ENCODE data around the gene NBEA. TPM values are rescaled to one million over a fixed set of nuclear protein-coding genes. Genes with fewer than 3 reads are reported as not detected.

NBEA gene
- total RNA-seq, 1 donor from 2014 or later, result 6.1 TPM

GRCh38 chr13:35694549-35695447 lies 752.7 kb downstream of the NBEA start:
- TF ChIP-seq, protein P1, sequence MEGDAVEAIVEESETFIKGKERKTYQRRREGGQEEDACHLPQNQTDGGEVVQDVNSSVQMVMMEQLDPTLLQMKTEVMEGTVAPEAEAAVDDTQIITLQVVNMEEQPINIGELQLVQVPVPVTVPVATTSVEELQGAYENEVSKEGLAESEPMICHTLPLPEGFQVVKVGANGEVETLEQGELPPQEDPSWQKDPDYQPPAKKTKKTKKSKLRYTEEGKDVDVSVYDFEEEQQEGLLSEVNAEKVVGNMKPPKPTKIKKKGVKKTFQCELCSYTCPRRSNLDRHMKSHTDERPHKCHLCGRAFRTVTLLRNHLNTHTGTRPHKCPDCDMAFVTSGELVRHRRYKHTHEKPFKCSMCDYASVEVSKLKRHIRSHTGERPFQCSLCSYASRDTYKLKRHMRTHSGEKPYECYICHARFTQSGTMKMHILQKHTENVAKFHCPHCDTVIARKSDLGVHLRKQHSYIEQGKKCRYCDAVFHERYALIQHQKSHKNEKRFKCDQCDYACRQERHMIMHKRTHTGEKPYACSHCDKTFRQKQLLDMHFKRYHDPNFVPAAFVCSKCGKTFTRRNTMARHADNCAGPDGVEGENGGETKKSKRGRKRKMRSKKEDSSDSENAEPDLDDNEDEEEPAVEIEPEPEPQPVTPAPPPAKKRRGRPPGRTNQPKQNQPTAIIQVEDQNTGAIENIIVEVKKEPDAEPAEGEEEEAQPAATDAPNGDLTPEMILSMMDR (IDR thresholded peaks at IDR 0.05; ENCODE audit: insufficient read depth, low read length, poor library complexity, severe bottlenecking), result no peak
- H3K36me3 ChIP-seq (ENCODE audit: control insufficient read depth, insufficient read depth, low read length), result no peaks in the 10 kb centered on the region

DNA sequence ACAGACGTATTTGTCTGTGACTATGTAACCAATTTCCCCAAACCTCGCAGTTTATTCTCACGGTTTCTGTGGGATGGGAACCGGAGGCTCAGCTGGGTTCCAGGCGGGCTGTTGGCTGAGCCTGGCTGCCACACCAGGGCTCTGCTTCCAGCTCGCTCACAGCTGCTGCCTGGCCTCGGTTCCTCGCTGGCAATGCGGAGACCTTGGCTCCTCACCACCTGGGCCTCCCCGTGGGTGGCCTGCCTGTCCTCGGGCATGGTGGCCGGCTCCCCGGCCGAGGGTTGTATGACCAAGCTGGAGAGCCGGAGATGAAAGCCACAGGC lies 753.3 kb downstream of the NBEA start:
- H3K4me3 ChIP-seq (ENCODE audit: low read depth, low read length), result no peak overlapping the region
- H3K36me3 ChIP-seq (ENCODE audit: control insufficient read depth, insufficient read depth, low read length), result no peaks in the 10 kb centered on the region
- TF ChIP-seq, protein P1 (IDR thresholded peaks at IDR 0.05; ENCODE audit: insufficient read depth, low read length, poor library complexity, severe bottlenecking), result no peak
- DNase-seq (ENCODE audit: low read depth), result no peak
- H3K27me3 ChIP-seq (ENCODE audit: control insufficient read depth, insufficient read depth, low read length), result no peaks in the 10 kb centered on the region

More at GRCh38 chr13:35694549-35695447, 752.7 kb downstream of the NBEA start:
- Histone ChIP-seq H3K27me3 (ENCODE audit: control insufficient read depth, insufficient read depth, low read length) (no peaks in the 10 kb centered on the region), H3K4me3 (ENCODE audit: low read depth, low read length) (no peak overlapping the region)
- no peak for DNase-seq (ENCODE audit: low read depth)

GRCh38 chr13:35697186-35697730 lies 755.2 kb downstream of the NBEA start:
- Histone ChIP-seq H3K36me3 (ENCODE audit: control insufficient read depth, insufficient read depth, low read length) (no peaks in the 10 kb centered on the region), H3K27me3 (ENCODE audit: control insufficient read depth, insufficient read depth, low read length) (no peaks in the 10 kb centered on the region), H3K4me3 (ENCODE audit: low read depth, low read length) (no peak overlapping the region)
- DNase-seq (ENCODE audit: low read depth), result no peak
- TF ChIP-seq, protein P1 (IDR thresholded peaks at IDR 0.05; ENCODE audit: insufficient read depth, low read length, poor library complexity, severe bottlenecking), result no peak

GRCh38 chr13:35698911-35699576 lies 757.0 kb downstream of the NBEA start:
- TF ChIP-seq, protein P1 (IDR thresholded peaks at IDR 0.05; ENCODE audit: insufficient read depth, low read length, poor library complexity, severe bottlenecking), result no peak
- DNase-seq (ENCODE audit: low read depth), result no peak
- no peak overlapping the region for H3K4me3 ChIP-seq (ENCODE audit: low read depth, low read length)

DNA sequence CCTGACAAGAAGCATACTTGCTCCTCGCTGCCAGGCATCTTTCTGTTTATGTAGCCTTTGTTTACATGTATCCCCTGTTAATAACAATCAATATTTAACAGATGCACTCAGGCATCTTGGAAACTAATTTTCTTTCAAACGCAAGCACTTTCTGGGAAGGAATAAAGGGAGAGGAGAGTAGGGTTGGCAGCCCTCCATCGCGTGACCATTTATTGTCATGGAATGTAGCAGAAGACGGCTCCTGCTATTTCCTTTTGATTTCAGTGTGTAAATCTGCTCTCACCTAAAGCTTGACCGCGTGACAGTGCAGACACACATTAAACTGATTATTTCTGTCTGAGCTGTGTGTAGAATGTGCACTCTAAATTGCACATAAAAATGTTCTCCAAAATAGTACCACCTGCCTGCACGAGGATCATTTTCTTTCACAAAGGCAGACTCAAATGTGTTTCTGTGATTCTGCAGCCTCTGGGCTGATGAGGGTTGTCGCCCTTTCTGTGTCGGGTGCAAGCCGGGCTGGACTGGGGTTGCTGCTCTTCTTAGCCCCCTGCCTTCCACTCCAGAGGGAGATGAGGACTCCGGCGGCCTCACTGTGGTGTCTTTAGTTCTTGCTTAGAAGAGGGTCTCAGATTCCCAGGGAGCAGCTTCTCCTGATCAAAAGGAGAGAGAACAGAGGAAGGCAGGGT lies 757.9 kb downstream of the NBEA start:
- no peak for DNase-seq (ENCODE audit: low read depth)
- no peaks in the 10 kb centered on the region for H3K36me3 ChIP-seq (ENCODE audit: control insufficient read depth, insufficient read depth, low read length)
- H3K27me3 ChIP-seq (ENCODE audit: control insufficient read depth, insufficient read depth, low read length), result no peaks in the 10 kb centered on the region
- H3K4me3 ChIP-seq (ENCODE audit: low read depth, low read length), result no peak overlapping the region
- TF ChIP-seq, protein P1 (IDR thresholded peaks at IDR 0.05; ENCODE audit: insufficient read depth, low read length, poor library complexity, severe bottlenecking), result no peak

More at GRCh38 chr13:35698911-35699576, 757.0 kb downstream of the NBEA start:
- no peaks in the 10 kb centered on the region for H3K36me3 ChIP-seq (ENCODE audit: control insufficient read depth, insufficient read depth, low read length)
- H3K27me3 ChIP-seq (ENCODE audit: control insufficient read depth, insufficient read depth, low read length), result no peaks in the 10 kb centered on the region

Data from kidney epithelial cell (primary cell).